K562 (cell line): Measurements from ENCODE around the gene FAM3C. TPM values are rescaled to one million over a fixed set of nuclear protein-coding genes. Genes with fewer than 3 reads are reported as not detected.
A peak's percentile ranks its signal among the peaks of the same experiment; 100 is the strongest.

Source experiments
- DACH1 ChIP-seq: fragments of 450-650 bp; IDR thresholded peaks from 2 replicates; pipeline ENCODE4 v1.6.1; 2018; ENCODE audit not compliant: partially characterized antibody
- DIDO1 ChIP-seq: fragments of 450-650 bp; IDR thresholded peaks from 2 replicates; pipeline ENCODE4 v1.6.1; 2016; ENCODE audit warnings: low read depth, missing biosample characterization, missing genetic modification characterization
- DPF2 ChIP-seq: fragments of 450-650 bp; IDR thresholded peaks from 2 replicates; pipeline ENCODE4 v1.6.1; 2016
- FOXA3 ChIP-seq, 2 experiments: fragments of 450-650 bp in 1 of 2; sonication (generic) in 1 of 2; formaldehyde crosslinking; IDR thresholded peaks in 1 of 2; conservative IDR thresholded peaks in 1 of 2; 2 replicates each; pipeline versions ENCODE4 v1.4.0 to v1.8.0; 2020 to 2022; ENCODE audit warnings: mild to moderate bottlenecking in 2 of 2, missing genetic modification reagents in 1 of 2
- KLF1 ChIP-seq: fragments of 450-650 bp; IDR thresholded peaks from 2 replicates; pipeline ENCODE4 v1.6.1; 2016; ENCODE audit warnings: missing genetic modification characterization, missing compliant biosample characterization
- MIER1 ChIP-seq: fragments of 450-650 bp; IDR thresholded peaks from 2 replicates; pipeline ENCODE4 v1.6.1; 2016; ENCODE audit warnings: antibody characterized with exemption, mild to moderate bottlenecking, low read depth
- MTA3 ChIP-seq: fragments of 450-650 bp; formaldehyde crosslinking; IDR thresholded peaks from 2 replicates; pipeline ENCODE4 v1.6.1; 2017; ENCODE audit warnings: mild to moderate bottlenecking, borderline replicate concordance
- SMAD3 ChIP-seq: fragments of 450-650 bp; formaldehyde crosslinking; conservative IDR thresholded peaks from 2 replicates; pipeline ENCODE4 v1.4.0; 2020; ENCODE audit warnings: mild to moderate bottlenecking
- SPI1 ChIP-seq: IDR thresholded peaks from 2 replicates; pipeline ENCODE4 v1.6.1; 2011; ENCODE audit warnings: low read depth, low read length, control low read depth, borderline replicate concordance
- polyA plus RNA-seq, 8 experiments: library from polyadenylated mRNA; depleted of rRNA in 4 of 8; stranded (reverse) in 5 of 8; unstranded in 3 of 8; fragments of >200 nt; fragmentation: Nextera tagmentation in 2 of 8; fragmentation: Illumina TruSeq in 1 of 8; extraction: Ambion mirVana in 2 of 8; extraction: Trizol in 1 of 8; gene quantifications; 2 replicates each; pipeline versions ENCODE4 v1.2.1 to v1.2.3, GENCODE V29; 2011 to 2014; ENCODE audit warnings: inconsistent platforms in 1 of 8, missing spikeins in 1 of 8
- total RNA-seq, 7 experiments: library from RNA; depleted of rRNA in 6 of 7; stranded (reverse); fragments of >200 nt in 6 of 7; fragmentation: Illumina TruSeq in 2 of 7; extraction: Trizol in 2 of 7; gene quantifications; 2 replicates each; pipeline versions ENCODE4 v1.2.1 to v1.2.3, GENCODE V29; 2011 to 2021; ENCODE audit warnings: low replicate concordance in 1 of 7
- TF ChIP-seq, protein P1 (sequence below): fragments of 450-650 bp; IDR thresholded peaks from 2 replicates; pipeline ENCODE4 v1.6.1; 2016; ENCODE audit warnings: mild to moderate bottlenecking, moderate library complexity
- TF ChIP-seq, protein P2 (sequence below): sonication (generic); formaldehyde crosslinking; IDR thresholded peaks from 2 replicates; pipeline ENCODE4 v1.8.0; 2022; ENCODE audit warnings: missing genetic modification reagents, mild to moderate bottlenecking, moderate library complexity, borderline replicate concordance
- TF ChIP-seq, protein P3 (sequence below), 2 experiments: fragments of 450-650 bp; conservative IDR thresholded peaks; 2 replicates each; pipeline ENCODE4 v1.6.1; 2017; ENCODE audit warnings: mild to moderate bottlenecking in 2 of 2, moderate library complexity in 2 of 2

FAM3C gene
- total and polyA plus RNA-seq, 9 of the 15 experiments (the other 6 are each of a cell fraction or from before 2014, with no cell fraction given): 10.6 to 42.6 (median 30.0) TPM

DNA sequence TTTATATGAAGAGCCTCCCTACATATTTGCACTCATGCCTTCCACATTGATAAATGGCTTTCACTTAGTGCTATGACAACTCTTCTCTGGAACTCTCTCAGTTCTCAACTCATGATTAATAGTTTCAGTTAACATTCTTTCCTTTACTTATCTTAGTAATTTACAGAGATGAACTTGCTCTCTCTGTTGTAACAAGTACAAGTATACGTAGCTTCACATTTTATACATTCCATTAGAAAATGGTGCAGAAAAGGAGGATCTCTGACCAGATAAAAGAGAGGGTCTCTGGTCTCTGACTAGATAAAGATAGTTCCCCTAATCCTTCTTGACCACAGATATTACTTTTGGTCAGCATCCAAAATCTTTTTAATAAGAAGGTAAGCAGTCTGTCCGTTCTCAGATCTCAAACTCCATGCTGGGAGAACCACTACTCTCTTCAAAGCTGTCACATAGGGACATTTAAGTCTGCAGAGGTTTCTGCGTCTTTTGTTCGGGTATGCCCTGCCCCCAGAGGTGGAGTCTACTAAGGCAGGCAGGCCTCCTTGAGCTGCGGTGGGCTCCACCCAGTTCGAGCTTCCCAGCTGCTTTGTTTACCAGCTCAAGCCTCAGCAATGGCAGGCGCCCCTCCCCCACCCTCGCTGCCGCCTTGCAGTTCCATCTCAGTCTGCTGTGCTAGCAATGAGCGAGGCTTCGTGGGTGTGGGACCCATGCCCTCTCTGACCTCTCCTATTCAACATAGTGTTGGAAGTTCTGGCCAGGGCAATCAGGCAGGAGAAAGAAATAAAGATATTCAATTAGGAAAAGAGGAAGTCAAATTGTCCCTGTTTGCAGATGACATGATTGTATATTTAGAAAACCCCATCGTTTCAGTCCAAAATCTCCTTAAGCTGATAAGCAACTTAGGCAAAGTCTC lies 42.2 kb upstream of the FAM3C start (continued):
- TF ChIP-seq DACH1 (peak; percentile 61), SPI1 (peak; percentile 70), FOXA3 (CRISPR knock-in tag; conservative IDR thresholded peaks at IDR 0.05 in 1 of 2, IDR thresholded peaks at IDR 0.05 in 1 of 2) (peak; percentile 60 to 81; a peak in 3 of 4 replicates), KLF1 (tag) (0 out of 2 replicates have a peak, but pooled peaks have one; percentile 26), DIDO1 (tag) (peak; percentile 56; the same call in 1 of the 2 replicates), SMAD3 (peak; percentile 68; the same call in 1 of the 2 replicates), MIER1 (peak; percentile 59; the same call in 1 of the 2 replicates), MTA3 (peak; percentile 93; the same call in 1 of the 2 replicates), DPF2 (peak; percentile 90)
- TF ChIP-seq, protein P1, sequence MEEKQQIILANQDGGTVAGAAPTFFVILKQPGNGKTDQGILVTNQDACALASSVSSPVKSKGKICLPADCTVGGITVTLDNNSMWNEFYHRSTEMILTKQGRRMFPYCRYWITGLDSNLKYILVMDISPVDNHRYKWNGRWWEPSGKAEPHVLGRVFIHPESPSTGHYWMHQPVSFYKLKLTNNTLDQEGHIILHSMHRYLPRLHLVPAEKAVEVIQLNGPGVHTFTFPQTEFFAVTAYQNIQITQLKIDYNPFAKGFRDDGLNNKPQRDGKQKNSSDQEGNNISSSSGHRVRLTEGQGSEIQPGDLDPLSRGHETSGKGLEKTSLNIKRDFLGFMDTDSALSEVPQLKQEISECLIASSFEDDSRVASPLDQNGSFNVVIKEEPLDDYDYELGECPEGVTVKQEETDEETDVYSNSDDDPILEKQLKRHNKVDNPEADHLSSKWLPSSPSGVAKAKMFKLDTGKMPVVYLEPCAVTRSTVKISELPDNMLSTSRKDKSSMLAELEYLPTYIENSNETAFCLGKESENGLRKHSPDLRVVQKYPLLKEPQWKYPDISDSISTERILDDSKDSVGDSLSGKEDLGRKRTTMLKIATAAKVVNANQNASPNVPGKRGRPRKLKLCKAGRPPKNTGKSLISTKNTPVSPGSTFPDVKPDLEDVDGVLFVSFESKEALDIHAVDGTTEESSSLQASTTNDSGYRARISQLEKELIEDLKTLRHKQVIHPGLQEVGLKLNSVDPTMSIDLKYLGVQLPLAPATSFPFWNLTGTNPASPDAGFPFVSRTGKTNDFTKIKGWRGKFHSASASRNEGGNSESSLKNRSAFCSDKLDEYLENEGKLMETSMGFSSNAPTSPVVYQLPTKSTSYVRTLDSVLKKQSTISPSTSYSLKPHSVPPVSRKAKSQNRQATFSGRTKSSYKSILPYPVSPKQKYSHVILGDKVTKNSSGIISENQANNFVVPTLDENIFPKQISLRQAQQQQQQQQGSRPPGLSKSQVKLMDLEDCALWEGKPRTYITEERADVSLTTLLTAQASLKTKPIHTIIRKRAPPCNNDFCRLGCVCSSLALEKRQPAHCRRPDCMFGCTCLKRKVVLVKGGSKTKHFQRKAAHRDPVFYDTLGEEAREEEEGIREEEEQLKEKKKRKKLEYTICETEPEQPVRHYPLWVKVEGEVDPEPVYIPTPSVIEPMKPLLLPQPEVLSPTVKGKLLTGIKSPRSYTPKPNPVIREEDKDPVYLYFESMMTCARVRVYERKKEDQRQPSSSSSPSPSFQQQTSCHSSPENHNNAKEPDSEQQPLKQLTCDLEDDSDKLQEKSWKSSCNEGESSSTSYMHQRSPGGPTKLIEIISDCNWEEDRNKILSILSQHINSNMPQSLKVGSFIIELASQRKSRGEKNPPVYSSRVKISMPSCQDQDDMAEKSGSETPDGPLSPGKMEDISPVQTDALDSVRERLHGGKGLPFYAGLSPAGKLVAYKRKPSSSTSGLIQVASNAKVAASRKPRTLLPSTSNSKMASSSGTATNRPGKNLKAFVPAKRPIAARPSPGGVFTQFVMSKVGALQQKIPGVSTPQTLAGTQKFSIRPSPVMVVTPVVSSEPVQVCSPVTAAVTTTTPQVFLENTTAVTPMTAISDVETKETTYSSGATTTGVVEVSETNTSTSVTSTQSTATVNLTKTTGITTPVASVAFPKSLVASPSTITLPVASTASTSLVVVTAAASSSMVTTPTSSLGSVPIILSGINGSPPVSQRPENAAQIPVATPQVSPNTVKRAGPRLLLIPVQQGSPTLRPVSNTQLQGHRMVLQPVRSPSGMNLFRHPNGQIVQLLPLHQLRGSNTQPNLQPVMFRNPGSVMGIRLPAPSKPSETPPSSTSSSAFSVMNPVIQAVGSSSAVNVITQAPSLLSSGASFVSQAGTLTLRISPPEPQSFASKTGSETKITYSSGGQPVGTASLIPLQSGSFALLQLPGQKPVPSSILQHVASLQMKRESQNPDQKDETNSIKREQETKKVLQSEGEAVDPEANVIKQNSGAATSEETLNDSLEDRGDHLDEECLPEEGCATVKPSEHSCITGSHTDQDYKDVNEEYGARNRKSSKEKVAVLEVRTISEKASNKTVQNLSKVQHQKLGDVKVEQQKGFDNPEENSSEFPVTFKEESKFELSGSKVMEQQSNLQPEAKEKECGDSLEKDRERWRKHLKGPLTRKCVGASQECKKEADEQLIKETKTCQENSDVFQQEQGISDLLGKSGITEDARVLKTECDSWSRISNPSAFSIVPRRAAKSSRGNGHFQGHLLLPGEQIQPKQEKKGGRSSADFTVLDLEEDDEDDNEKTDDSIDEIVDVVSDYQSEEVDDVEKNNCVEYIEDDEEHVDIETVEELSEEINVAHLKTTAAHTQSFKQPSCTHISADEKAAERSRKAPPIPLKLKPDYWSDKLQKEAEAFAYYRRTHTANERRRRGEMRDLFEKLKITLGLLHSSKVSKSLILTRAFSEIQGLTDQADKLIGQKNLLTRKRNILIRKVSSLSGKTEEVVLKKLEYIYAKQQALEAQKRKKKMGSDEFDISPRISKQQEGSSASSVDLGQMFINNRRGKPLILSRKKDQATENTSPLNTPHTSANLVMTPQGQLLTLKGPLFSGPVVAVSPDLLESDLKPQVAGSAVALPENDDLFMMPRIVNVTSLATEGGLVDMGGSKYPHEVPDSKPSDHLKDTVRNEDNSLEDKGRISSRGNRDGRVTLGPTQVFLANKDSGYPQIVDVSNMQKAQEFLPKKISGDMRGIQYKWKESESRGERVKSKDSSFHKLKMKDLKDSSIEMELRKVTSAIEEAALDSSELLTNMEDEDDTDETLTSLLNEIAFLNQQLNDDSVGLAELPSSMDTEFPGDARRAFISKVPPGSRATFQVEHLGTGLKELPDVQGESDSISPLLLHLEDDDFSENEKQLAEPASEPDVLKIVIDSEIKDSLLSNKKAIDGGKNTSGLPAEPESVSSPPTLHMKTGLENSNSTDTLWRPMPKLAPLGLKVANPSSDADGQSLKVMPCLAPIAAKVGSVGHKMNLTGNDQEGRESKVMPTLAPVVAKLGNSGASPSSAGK: peak; percentile 29; the same call in 1 of the 2 replicates
- TF ChIP-seq, protein P2, sequence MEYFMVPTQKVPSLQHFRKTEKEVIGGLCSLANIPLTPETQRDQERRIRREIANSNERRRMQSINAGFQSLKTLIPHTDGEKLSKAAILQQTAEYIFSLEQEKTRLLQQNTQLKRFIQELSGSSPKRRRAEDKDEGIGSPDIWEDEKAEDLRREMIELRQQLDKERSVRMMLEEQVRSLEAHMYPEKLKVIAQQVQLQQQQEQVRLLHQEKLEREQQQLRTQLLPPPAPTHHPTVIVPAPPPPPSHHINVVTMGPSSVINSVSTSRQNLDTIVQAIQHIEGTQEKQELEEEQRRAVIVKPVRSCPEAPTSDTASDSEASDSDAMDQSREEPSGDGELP: peak; percentile 97
- TF ChIP-seq, protein P3, sequence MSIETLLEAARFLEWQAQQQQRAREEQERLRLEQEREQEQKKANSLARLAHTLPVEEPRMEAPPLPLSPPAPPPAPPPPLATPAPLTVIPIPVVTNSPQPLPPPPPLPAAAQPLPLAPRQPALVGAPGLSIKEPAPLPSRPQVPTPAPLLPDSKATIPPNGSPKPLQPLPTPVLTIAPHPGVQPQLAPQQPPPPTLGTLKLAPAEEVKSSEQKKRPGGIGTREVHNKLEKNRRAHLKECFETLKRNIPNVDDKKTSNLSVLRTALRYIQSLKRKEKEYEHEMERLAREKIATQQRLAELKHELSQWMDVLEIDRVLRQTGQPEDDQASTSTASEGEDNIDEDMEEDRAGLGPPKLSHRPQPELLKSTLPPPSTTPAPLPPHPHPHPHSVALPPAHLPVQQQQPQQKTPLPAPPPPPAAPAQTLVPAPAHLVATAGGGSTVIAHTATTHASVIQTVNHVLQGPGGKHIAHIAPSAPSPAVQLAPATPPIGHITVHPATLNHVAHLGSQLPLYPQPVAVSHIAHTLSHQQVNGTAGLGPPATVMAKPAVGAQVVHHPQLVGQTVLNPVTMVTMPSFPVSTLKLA (conservative IDR thresholded peaks at IDR 0.05): peak; percentile 47 to 79
